GM18511 (cell line): ENCODE measurements around the gene ASXL2.

ENCODE experiments used
- ATAC-seq: cut with Tn5 transposase; IDR thresholded peaks from one replicate; pipeline ENCODE4 v1.9.1; 2021; ENCODE audit warnings: mild to moderate bottlenecking, moderate library complexity; ENCODE audit not compliant: unreplicated experiment

ASXL2 gene

GRCh38 chr2:25698752-25699151 lies 179.5 kb downstream of the ASXL2 start:
- ATAC-seq, result no peak

GRCh38 chr2:25697559-25698341 lies 180.5 kb downstream of the ASXL2 start:
- no peak for ATAC-seq

- no peak for ATAC-seq
These were observed 185.4 kb downstream of the ASXL2 start for GRCh38 chr2:25692737-25693445.

- no peak for ATAC-seq
These were observed 186.1 kb downstream of the ASXL2 start for GRCh38 chr2:25692143-25692542.

GRCh38 chr2:25690058-25690457 lies 188.2 kb downstream of the ASXL2 start:
- no peak for ATAC-seq

- no peak for ATAC-seq
These were observed 190.1 kb downstream of the ASXL2 start for GRCh38 chr2:25688236-25688635.

GRCh38 chr2:25685741-25686140 lies 192.5 kb downstream of the ASXL2 start:
- no peak for ATAC-seq

- ATAC-seq, result no peak
These were observed 193.5 kb downstream of the ASXL2 start for GRCh38 chr2:25684577-25685473.
